Stimulated activated naive CD4-positive, alpha-beta T cell (primary cell): ENCODE measurements around the gene ZNF638.
"Not testable (repeated sequence)": the region's sequence is repeated elsewhere in the genome, so short reads cannot be mapped to it uniquely, and the experiment has no call there.

Experiments used
- DNase-seq, 6 experiments: peaks; one replicate each; lab custom pipeline; 2025; lab: John Stamatoyannopoulos, UW

Gene ZNF638

DNA sequence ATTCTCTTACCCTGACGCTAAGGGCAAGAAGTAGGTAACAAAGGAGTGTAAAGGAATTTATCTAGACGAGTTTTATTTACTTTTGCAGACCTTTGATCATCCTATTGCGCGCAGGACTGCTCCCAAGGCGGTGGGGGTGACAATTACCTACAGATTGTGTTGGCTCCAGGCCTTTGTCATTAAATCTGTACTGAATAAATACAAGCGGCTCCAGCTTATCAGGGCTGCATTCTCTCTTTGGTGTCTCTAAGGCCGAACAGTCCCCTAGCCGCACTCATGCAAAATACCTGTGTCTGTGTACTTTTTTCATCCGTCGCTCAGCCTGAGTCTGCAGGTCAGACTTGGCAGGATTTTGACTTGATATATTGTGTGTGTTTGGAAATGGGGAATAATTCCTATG lies 63.9 kb downstream of the ZNF638 start:
- no peak for DNase-seq

DNA sequence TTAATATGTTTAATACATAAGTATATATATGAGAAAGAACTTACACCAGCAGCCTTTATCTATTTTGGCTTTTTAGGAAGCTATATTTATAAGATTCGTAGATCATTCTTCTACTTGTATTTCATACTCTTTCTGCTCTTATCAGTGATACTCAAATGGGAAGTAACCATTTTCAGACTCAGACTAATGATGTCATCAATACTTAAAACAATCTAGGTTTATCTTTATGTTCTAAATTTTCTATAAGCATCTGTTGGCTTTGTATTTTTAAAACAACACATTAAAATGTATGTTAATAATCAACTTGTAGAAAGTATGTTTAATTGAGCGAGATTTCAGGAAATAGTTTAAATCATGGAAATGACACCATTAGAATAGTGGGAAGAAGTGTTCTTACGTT lies 70.8 kb downstream of the ZNF638 start:
- no peak for DNase-seq

DNA sequence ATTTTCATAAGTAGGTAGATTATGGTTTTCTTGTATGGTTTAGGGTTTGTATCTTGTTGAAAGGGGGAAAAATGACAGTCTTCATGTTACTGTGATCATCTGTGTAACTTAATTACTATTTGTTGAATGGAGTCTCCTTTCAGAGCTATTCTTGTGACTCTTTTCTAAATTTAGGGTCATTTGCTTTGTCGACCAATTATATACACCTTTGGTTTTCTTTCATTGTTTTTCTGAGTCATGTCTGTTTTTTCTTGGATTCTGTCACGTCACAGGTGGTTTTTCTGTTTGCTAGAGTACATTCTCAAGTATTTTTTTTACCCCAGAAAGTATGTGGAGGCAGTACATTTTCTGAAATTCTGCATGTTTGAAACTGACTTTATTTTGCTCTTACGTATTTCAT lies 78.0 kb downstream of the ZNF638 start:
- no peak for DNase-seq

DNA sequence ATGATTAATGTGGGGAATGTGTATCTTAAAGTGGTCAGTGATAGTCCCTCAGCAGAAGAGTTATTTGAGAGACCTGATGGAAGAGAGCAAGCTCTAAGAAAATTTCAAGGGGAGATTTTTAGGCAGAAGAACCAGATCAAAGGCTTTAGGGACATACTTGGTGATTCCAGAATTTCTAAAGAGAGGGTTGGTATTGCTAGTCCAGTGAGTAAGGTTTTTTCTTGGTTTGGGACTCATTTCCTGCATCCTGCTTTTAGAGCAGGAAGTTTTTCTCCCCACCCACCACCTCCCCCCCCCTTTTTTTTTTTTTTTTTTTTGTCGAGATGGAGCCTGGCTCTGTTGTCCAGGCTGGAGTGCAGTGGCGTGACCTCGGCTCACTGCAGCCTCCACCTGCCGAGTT lies 79.1 kb downstream of the ZNF638 start:
- DNase-seq = no peak

DNA sequence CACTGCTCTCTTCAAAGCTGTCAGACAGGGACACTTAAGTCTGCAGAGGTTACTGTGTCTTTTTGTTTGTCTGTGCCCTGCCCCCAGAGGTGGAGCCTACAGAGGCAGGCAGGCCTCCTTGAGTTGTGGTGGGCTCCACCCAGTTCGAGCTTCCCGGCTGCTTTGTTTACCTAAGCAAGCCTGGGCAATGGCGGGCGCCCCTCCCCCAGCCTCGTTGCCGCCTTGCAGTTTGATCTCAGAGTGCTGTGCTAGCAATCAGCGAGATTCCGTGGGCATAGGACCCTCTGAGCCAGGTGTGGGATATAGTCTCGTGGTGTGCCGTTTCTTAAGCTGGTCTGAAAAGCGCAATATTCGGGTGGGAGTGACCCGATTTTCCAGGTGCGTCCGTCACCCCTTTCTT lies 85.3 kb downstream of the ZNF638 start:
- not testable (repeated sequence) for DNase-seq

DNA sequence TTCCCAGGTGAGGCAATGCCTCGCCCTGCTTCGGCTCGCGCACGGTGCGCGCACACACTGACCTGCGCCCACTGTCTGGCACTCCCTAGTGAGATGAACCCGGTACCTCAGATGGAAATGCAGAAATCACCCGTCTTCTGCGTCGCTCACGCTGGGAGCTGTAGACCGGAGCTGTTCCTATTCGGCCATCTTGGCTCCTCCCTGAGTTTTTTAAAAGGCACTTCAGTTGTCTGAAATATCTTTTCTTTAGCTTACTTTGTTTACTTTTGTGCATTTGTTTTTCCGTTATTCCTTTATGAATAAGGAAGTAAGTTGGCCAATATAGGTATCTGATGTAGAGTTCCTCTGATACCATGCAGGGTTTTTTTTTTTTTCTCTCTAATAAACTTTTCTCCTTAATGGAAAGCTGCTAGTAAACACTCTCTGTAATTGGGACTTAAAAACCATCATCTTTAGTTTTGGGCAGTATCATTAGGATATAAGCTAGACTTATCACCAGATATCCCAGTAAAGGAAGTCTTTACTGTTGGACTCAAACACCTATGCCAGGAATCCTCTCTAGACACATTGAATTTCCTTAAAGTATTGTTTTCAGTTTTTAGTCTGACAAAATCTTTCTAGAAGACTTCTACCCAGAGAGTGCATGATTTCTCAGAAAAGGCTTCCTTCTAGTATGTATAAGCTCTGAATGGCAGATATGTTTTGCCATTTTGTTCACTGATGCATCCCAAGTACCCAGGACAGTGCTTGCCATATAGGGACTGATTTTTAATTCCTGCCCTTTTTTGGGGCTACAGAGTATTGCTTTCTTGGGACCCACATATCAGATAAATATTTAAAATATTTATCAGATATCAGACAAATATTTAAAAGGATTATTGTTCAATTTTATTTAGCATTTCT lies 86.0 kb downstream of the ZNF638 start:
- DNase-seq = peak in 2 of 6 experiments; percentile 38 to 45

DNA sequence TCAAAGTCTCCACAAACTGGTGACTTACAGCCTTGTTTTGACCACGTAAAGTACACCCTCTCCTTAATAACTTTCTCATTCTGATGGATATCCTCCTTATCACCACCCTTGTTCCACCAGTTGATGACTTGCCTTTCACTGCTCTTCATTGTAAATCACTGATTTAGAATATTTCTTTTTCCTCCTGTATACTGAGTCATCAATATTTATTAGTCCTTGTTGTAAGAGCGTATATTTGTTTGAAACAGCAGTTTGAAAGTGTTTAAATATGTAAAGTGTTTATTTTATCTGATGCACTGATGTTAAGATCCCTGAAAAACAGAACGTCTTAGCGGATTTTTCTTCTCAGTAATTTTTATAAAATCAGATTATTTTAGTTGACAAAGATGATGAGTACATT lies 87.6 kb downstream of the ZNF638 start:
- no peak for DNase-seq

DNA sequence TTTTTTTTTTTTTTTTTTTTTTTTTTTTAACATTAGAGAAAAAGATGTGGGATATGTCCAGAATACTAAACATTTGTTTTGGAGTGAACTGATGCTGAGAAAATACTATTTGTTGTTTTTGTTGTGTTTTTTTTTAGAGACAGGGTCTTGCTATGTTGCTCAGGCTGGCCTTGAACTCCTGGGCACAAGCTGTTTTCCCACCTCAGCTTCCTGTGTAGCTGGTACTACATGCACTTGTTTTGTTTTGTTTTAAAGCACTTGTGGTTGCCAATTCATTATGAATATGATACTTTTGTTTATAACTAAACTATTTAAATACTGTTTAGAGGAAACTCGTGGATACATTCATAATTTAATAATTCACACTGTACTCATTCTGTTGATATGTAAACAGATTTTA lies 88.4 kb downstream of the ZNF638 start:
- no peak for DNase-seq

DNA sequence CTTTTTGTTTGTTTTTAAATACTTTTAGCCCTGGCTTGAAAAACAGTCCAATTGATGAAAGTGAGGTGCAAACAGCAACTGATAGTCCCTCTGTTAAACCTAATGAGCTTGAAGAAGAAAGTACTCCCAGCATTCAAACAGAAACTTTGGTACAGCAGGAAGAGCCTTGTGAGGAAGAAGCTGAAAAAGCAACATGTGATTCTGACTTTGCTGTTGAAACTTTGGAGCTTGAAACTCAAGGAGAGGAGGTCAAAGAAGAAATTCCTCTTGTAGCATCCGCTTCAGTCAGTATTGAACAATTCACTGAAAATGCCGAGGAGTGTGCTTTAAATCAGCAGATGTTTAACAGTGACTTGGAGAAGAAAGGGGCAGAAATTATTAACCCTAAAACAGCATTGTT lies 91.2 kb downstream of the ZNF638 start:
- DNase-seq = no peak

DNA sequence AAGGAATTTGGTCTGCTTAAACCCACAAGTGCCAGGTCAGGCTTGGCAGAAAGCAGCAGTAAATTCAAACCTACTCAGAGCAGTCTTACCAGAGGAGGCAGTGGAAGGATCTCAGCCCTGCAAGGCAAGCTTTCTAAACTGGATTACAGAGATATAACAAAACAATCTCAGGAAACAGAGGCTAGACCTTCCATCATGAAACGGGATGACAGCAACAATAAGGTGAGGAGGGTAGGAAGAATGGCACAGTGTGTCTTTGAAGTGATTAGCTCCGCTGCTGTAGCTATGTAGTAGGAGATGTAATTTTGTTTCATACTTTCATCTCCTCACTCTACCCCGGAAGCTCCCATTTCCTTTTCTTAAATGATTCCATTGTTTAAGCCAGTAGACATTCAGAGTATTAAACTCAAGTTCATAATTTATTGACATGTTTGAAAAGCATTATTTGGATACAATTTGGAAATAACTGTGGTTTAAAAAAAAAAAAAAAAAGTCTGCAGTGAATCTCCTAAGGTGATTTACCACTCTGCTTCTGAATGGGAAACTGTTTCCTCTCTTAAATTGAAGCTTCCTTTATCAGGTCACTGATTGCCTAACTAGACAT lies 92.3 kb downstream of the ZNF638 start:
- DNase-seq = no peak

DNA sequence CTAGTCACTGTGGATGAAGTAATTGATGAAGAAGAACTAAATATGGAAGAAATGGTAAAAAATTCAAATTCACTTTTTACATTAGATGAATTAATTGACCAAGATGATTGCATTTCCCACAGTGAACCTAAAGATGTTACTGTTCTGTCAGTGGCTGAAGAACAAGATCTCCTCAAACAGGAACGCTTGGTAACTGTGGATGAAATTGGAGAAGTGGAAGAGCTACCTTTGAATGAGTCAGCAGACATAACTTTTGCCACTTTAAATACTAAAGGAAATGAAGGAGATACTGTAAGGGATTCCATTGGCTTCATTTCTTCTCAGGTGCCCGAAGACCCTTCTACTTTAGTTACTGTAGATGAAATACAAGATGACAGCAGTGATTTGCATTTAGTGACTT lies 95.1 kb downstream of the ZNF638 start:
- DNase-seq = no peak

DNA sequence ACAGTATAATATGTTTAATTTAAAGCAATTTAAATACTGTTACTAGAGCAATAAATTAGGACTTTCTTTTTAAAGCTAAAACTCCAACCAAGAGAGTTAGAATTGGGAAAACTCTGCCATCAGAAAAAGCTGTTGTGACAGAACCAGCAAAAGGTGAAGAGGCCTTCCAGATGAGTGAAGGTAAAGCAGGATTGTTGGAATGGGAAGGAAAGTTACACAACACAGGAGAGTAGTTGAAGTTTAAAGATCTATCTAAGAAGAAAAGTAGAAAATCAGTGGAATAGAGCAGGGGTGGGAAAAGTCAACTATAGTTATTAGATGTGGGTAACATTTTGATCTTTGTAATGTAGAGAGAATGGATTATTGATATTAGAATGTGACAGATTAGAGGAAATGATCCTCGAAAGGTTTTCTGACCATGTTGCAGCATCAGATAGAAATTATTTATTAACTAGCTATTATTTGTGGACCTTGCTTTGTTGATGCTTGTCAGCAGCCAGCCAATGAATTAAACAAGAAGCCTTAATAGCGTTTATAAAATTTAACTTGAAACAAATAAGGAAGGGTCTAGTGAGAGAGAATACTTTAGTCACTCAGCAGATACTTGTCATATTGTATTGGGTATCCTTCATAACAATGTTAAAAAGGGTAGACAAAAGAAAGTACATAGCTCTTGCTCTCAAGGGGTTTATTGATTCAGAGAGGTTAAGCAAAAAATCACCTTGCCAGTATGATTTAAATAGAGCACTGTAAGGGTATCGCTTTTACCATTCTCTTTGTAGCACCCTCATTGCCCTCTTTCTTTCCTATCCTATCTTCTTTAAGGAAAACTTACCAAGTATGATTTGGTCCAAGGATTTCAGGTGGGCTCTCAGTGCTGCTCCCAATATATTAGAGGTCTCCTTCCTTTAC lies 97.1 kb downstream of the ZNF638 start:
- no peak for DNase-seq

DNA sequence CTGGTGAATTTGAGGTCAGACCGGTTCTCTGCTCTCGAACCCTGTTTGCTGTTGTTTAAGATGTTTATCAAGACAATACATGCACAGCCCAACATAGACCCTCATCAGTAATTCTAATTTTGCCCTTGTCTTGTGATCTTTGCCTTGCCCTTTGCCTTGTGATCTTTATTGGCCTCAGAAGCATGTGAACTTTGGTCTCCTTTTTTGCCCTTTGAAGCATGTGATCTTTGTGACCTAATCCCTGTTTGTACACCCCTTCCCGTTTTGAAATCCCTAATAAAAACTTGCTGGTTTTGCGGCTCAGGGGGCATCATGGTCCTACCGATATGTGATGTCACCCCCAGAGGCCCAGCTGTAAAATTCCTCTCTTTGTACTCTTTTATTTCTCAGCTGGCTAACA lies 113.6 kb downstream of the ZNF638 start:
- not testable (repeated sequence) for DNase-seq

DNA sequence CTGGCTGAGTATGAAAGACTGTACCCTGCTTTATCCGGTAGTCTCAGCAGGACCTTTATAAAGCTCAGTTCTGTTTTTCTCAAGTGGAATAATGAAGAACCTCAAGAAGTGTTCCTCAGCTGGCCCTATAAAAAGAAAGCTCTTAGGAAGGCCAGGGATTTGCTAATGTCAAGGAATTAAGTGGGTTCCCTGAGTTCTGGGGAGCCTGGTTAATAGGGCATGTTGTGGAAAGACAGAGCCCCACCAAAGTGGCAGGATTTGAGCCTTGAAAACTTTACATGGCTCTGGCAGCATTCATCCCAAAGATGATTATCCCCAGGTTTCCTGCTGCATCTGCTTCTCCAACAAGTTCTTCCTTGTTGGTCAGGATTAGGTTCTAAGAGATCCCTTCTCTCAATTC lies 114.9 kb downstream of the ZNF638 start:
- no peak for DNase-seq

DNA sequence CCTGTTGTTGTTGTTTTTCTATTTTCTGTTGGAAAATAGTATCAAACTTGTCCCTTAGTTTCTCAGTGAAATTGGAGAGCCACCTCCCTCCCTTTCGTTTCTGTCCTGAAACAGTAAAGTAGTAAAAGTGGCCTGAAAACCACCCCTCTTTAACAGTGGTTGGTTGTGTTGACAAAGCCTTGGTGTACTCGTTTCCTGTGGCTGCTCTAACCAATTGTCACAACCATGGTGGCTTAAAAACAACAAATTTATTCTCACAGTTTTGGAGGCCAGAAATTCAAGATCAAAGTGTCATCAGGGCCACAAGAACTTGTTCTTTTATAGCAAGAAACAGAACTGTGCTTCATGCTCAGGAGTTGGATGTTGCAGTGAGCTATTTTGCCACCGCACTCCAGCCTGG lies 117.8 kb downstream of the ZNF638 start:
- DNase-seq = no peak

DNA sequence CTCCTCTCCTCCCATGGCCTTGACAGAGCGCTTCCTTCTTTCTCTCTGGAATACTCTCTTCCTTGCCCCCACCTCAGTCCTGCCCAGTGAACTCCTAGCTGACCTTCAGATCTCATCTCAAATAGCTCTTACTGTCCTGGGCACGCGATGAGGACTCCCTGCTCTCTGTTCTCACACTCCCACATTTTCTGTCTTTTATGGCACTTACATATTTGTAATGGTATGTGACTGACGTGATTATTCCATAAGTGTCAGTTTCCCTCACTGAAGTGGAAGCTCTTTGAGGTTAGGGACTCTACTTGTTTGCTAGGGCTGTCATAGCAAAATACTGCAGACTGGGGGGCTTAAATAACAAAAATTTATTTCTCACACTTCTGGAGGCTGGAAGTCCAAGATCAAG lies 120.1 kb downstream of the ZNF638 start:
- no peak for DNase-seq

DNA sequence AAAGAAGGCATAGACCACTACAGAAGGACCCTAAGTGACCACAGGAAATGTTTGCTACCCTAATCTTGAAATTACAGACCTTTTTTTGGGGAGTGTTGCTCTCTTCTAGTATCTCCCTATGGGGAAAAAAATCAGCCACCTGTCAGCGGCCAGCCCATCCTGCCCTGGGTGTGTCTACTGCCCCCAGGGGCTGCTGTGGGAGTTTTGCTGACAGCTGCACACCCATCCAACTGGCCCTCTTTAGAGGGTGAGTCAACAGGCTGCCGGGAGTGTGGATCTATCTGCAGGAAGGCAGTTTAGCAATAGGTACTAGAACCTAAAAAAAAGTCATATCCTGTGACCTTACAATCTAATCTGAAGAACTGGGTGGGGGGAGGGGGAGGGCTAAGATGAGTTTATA lies 121.0 kb downstream of the ZNF638 start:
- no peak for DNase-seq

DNA sequence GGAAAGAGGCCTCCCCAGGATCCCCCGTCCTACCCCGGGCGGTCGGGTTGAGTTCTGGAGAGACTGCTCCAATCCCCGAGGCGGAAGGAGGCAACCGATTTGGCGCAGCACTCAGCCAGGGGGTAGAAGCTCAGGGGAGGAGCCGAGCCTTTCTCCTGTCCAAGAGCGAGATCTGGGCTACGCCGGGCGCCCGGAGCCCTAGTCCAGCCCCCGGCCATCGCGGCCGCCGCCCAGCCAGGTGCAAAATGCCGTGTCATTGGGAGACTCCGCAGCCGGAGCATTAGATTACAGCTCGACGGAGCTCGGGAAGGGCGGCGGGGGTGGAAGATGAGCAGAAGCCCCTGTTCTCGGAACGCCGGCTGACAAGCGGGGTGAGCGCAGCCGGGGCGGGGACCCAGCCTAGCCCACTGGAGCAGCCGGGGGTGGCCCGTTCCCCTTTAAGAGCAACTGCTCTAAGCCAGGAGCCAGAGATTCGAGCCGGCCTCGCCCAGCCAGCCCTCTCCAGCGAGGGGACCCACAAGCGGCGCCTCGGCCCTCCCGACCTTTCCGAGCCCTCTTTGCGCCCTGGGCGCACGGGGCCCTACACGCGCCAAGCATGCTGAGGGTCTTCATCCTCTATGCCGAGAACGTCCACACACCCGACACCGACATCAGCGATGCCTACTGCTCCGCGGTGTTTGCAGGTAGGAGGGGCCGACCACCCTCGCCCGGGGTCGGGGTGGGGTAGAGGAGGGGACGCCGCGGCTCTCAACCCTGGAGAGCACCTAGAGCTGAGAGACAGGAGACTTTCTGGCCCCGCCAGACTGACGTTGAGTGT lies 122.0 kb downstream of the ZNF638 start, which contains the start of gene DYSF:
Gene DYSF, plus strand, starts transcription at position 158 of the 817 bp plus-strand sequence.
- no peak for DNase-seq

DNA sequence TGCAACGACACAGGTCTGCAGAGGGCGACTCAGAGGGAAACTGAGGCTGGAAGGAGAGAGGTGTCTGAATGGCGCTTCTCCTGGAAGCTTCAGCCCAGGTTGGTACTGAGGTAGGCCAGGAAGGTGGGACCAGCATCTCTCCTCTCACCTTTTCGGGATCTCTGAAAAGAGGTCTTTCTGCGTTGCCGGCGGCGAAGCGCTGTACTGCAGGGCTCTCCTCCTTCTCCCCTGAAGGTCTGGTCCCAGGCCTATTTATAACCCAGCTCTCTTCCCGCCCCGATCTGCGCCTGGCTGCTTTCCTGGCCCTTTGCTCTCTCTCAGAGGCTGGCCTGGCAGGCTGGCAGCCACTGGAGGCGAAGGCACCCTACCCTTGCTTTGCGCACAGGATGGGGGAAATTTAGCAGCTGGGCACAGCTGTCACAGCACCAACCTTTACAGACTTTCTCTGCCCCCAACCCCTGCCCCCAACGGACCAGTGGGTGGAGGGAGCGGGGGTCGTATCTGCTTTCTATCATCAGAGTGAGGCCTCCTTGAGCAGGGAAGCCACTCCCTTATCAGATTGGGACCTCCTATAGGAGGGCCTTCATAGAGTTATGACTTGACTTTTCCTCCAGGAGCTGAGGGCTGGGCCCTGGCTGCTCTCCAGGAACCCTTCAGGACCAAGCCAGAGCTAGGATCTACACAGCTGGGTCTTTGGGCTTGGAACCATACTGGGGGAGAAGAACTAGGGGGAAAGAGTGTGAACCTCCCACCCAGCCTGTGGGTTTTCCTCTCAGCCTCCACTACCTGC lies 122.8 kb downstream of the ZNF638 start:
- DNase-seq = no peak

DNA sequence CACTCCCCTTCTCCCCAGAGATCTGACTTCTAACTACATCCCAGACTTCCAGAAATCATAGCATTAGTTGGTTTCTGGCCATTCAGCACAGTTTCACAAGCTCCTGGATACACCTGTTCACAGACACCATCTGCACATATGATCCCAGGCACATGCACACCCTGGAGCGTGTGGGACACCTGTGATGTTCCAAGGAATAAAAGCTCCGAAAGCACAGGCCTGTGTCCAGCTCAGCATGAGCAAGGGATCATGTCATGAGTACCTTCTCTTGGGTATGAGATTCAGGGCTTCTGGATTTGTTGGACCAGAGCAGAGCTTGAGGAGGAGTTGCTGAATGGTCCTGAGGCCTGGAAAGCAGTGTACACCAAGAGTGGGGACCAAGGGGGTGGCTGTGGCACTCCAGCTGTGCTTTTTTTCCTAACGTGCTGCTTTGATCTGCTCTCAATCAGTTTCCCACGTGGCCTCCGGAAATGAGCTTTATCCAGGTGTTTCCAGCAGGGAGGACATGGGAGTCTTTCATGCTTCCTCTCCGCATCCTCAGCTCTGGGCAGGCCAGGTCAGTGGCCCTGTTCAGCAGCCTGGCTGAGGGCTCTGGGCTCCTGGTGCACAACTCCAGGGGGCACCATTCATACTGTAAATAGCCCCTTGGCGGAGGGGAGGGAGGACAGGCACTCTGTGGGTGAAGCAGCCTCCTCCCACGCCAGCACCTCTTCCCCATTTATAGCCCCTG lies 123.6 kb downstream of the ZNF638 start:
- DNase-seq = no peak
